Caco-2 (cell line): Measurements from ENCODE around the gene PKIG. TPM values are rescaled to one million over a fixed set of nuclear protein-coding genes. Genes with fewer than 3 reads are reported as not detected.

Experiments
- BruUV-seq: library from RNA; stranded (reverse); fragments of 400-500 nt; replicated peaks from 2 replicates; lab custom pipeline; 2021; lab: Mats Ljungman, UMichigan
- CTCF ChIA-PET: fragments of 300-600 bp; sonication (Branson Sonifier 250); formaldehyde crosslinking; loops from one replicate; lab custom pipeline; 2022; ENCODE audit warnings: antibody characterized with exemption; lab: Charles Lee
- POLR2A ChIA-PET: fragments of 300-600 bp; sonication (Branson Sonifier 250); formaldehyde crosslinking; loops from one replicate; lab custom pipeline; 2022; ENCODE audit warnings: antibody characterized with exemption; lab: Charles Lee
- DNase-seq, 2 experiments: peaks; one replicate each; pipeline versions ENCODE4 v3.0.0 to v3.0.0-alpha.2; 2020 to 2022
- H3K27me3 ChIP-seq: replicated peaks from 2 replicates; pipeline ENCODE4 v1.6.0; 2011; ENCODE audit warnings: low read length; ENCODE audit not compliant: control insufficient read depth, insufficient read depth
- H3K36me3 ChIP-seq: 2 replicates; pipeline ENCODE4 v1.5.1; 2011; ENCODE audit warnings: low read length; ENCODE audit not compliant: control insufficient read depth, insufficient read depth
- H3K4me1 ChIP-seq: fragments of 250-450 bp; sonication (Bioruptor Pico); 2 replicates; pipeline ENCODE4 v1.5.1; 2020; ENCODE audit warnings: mild to moderate bottlenecking
- H3K4me3 ChIP-seq: 2 replicates; pipeline ENCODE4 v1.5.1; 2011; ENCODE audit warnings: low read depth, mild to moderate bottlenecking, control low read depth, low read length
- H3K9me3 ChIP-seq: fragments of 250-450 bp; sonication (Bioruptor Pico); 2 replicates; pipeline ENCODE4 v1.5.1; 2020; ENCODE audit warnings: mild to moderate bottlenecking, moderate library complexity
- H3K27ac Mint-ChIP-seq: one replicate; pipeline ENCODE4 v1.8.0; 2022; ENCODE audit warnings: mixed read lengths; ENCODE audit not compliant: unreplicated experiment
- H3K27me3 Mint-ChIP-seq: one replicate; pipeline ENCODE4 v1.8.0; 2022; ENCODE audit warnings: mixed read lengths; ENCODE audit not compliant: insufficient read depth, unreplicated experiment
- H3K36me3 Mint-ChIP-seq: one replicate; pipeline ENCODE4 v1.8.0; 2022; ENCODE audit warnings: mild to moderate bottlenecking, mixed read lengths; ENCODE audit not compliant: insufficient read depth, unreplicated experiment
- H3K4me1 Mint-ChIP-seq: one replicate; pipeline ENCODE4 v1.8.0; 2022; ENCODE audit warnings: low read depth, mixed read lengths; ENCODE audit not compliant: unreplicated experiment
- H3K4me3 Mint-ChIP-seq: one replicate; pipeline ENCODE4 v1.8.0; 2022; ENCODE audit warnings: mild to moderate bottlenecking, moderate library complexity, mixed read lengths; ENCODE audit not compliant: unreplicated experiment
- H3K9me3 Mint-ChIP-seq: one replicate; pipeline ENCODE4 v1.8.0; 2022; ENCODE audit warnings: mixed read lengths; ENCODE audit not compliant: unreplicated experiment
- intact Hi-C: fragments of 100-400 bp; cut with micrococcal nuclease; formaldehyde crosslinking; loops from one replicate; pipeline ENCODE4 v1.10.0; 2022; ENCODE audit not compliant: unreplicated experiment
- total RNA-seq: library from RNA; stranded (reverse); gene quantifications from 2 replicates; pipeline ENCODE4 v1.2.3, GENCODE V29; 2022
- TF ChIP-seq, protein P1 (sequence below), 2 experiments: fragments of 200-600 bp in 1 of 2; IDR thresholded peaks; 1 replicate in 1 of 2; 2 replicates in 1 of 2; pipeline versions ENCODE4 v1.5.1 to v1.8.0; 2011 to 2022; ENCODE audit warnings: antibody characterized with exemption in 1 of 2, control low read depth in 1 of 2, inconsistent platforms in 1 of 2, low read depth in 1 of 2, low read length in 1 of 2, mild to moderate bottlenecking in 1 of 2, moderate library complexity in 1 of 2; ENCODE audit not compliant: insufficient read depth in 1 of 2, severe bottlenecking in 1 of 2, unreplicated experiment in 1 of 2

PKIG gene
- total RNA-seq, 1 experiment from 2014 or later, result 25.9 TPM

DNA sequence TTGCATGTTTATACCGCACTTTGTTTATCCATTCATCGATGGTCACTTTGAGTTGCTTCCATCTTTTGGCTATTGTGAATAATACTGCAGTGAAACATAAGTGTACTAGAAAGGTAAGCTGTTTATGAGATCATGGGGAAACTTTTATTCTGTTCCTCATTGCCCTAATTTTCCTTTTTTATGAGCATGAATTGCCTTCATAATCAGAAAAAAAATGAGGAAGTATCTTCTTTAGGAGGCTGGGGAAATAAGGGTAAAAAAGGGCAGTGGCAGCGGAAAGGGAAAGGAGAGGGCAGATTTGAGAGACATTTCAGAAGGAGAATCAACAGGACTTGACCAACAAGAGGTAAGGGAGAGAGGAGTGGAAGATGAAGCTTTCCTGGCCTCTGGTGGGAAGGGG is 46.2 kb upstream of the PKIG start:
- no peak for DNase-seq
- Mint-ChIP-seq H3K36me3 (peaks cover 5% of the 10 kb centered on the region), H3K27me3 (no peaks in the 10 kb centered on the region), H3K4me3 (no peak overlapping the region), H3K27ac (no peak overlapping the region), H3K4me1 (peaks cover 6% of the 10 kb centered on the region), H3K9me3 (no peaks in the 10 kb centered on the region)
- peaks cover 15% of the 10 kb centered on the region for H3K4me1 ChIP-seq
- ChIA-PET POLR2A (interaction anchor here (0.5 kb wide), 1 partner anchor 225 kb away, joined by 3 read pairs; the partner anchor contains the start of gene FITM2), CTCF (no interaction called here)
- no peaks in the 10 kb centered on the region for H3K27me3 ChIP-seq
- TF ChIP-seq, protein P1, sequence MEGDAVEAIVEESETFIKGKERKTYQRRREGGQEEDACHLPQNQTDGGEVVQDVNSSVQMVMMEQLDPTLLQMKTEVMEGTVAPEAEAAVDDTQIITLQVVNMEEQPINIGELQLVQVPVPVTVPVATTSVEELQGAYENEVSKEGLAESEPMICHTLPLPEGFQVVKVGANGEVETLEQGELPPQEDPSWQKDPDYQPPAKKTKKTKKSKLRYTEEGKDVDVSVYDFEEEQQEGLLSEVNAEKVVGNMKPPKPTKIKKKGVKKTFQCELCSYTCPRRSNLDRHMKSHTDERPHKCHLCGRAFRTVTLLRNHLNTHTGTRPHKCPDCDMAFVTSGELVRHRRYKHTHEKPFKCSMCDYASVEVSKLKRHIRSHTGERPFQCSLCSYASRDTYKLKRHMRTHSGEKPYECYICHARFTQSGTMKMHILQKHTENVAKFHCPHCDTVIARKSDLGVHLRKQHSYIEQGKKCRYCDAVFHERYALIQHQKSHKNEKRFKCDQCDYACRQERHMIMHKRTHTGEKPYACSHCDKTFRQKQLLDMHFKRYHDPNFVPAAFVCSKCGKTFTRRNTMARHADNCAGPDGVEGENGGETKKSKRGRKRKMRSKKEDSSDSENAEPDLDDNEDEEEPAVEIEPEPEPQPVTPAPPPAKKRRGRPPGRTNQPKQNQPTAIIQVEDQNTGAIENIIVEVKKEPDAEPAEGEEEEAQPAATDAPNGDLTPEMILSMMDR (IDR thresholded peaks at IDR 0.05; ENCODE audit: insufficient read depth in 1 of 2, low read depth in 1 of 2, low read length in 1 of 2, severe bottlenecking in 1 of 2, unreplicated experiment in 1 of 2), result no peak
- H3K9me3 ChIP-seq, result no peaks in the 10 kb centered on the region
- H3K36me3 ChIP-seq, result no peaks in the 10 kb centered on the region
- H3K4me3 ChIP-seq, result no peak overlapping the region
- BruUV-seq, result no TSS peak
- intact Hi-C loops, result loop anchor here (10.0 kb wide), 1 partner anchor 199 kb away; no protein-coding TSS in a partner anchor

- Histone ChIP-seq H3K4me1 (peaks cover 10% of the 10 kb centered on the region), H3K4me3 (no peak overlapping the region), H3K36me3 (no peaks in the 10 kb centered on the region), H3K9me3 (no peaks in the 10 kb centered on the region), H3K27me3 (no peaks in the 10 kb centered on the region)
- ChIA-PET CTCF (interaction anchor here (0.6 to 1.7 kb wide), 7 partner anchors 15 to 698 kb away, joined by 3 to 7 read pairs (median 5); partner anchors contain the start of genes ADA and SERINC3), POLR2A (interaction anchor here (0.9 kb wide), 1 partner anchor 20 kb away, joined by 10 read pairs; no protein-coding TSS in a partner anchor)
- no peaks in the 10 kb centered on the region for H3K27me3 Mint-ChIP-seq
- H3K36me3 Mint-ChIP-seq, result no peaks in the 10 kb centered on the region
- TF ChIP-seq, protein P1 (IDR thresholded peaks at IDR 0.05; ENCODE audit: insufficient read depth in 1 of 2, low read depth in 1 of 2, low read length in 1 of 2, severe bottlenecking in 1 of 2, unreplicated experiment in 1 of 2), result peak in 1 of 2 experiments; percentile 22
- intact Hi-C loops, result loop anchor here (10.0 kb wide), 1 partner anchor 197 kb away; no protein-coding TSS in a partner anchor
- no TSS peak for BruUV-seq
- no peaks in the 10 kb centered on the region for H3K9me3 Mint-ChIP-seq
- H3K27ac Mint-ChIP-seq, result no peak overlapping the region
- H3K4me3 Mint-ChIP-seq, result no peak overlapping the region
- DNase-seq, result no peak
- H3K4me1 Mint-ChIP-seq, result peaks cover 6% of the 10 kb centered on the region
These were observed 44.4 kb upstream of the PKIG start for GRCh38 chr20:44537993-44538392.

DNA sequence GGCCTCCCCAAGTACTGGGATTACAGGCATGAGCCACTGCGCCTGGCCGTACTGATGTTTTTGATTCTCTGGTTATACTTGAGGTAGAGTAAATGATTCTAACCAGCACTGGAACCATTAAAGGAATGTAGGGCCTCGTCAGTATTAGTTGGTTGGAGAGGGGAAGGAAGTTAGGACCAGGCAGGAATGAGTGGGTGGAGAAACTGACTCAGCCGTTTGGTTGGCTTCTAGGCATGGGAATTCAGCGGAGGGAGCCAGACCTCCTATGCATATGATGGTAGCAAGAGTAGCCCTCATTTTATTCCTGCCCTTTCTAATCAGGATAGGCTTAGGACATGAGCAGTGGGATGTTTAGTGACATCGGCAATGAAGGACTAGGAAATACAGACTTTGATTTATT is 41.5 kb upstream of the PKIG start:
- DNase-seq, result no peak
- H3K4me3 Mint-ChIP-seq, result no peak overlapping the region
- no peaks in the 10 kb centered on the region for H3K27me3 ChIP-seq
- CTCF ChIA-PET, result no interaction called here
- POLR2A ChIA-PET, result no interaction called here
- peaks cover 6% of the 10 kb centered on the region for H3K4me1 Mint-ChIP-seq
- H3K27ac Mint-ChIP-seq, result no peak overlapping the region
- H3K36me3 Mint-ChIP-seq, result no peaks in the 10 kb centered on the region
- no peak overlapping the region for H3K4me3 ChIP-seq
- no peaks in the 10 kb centered on the region for H3K9me3 Mint-ChIP-seq
- peaks cover 10% of the 10 kb centered on the region for H3K4me1 ChIP-seq
- no peaks in the 10 kb centered on the region for H3K27me3 Mint-ChIP-seq
- intact Hi-C loops, result no loop called here
- no peaks in the 10 kb centered on the region for H3K36me3 ChIP-seq
- TF ChIP-seq, protein P1 (IDR thresholded peaks at IDR 0.05; ENCODE audit: insufficient read depth in 1 of 2, low read depth in 1 of 2, low read length in 1 of 2, severe bottlenecking in 1 of 2, unreplicated experiment in 1 of 2), result no peak
- H3K9me3 ChIP-seq, result no peaks in the 10 kb centered on the region
- no TSS peak for BruUV-seq
